ENCODE data around the gene TMEM8B.

DNA sequence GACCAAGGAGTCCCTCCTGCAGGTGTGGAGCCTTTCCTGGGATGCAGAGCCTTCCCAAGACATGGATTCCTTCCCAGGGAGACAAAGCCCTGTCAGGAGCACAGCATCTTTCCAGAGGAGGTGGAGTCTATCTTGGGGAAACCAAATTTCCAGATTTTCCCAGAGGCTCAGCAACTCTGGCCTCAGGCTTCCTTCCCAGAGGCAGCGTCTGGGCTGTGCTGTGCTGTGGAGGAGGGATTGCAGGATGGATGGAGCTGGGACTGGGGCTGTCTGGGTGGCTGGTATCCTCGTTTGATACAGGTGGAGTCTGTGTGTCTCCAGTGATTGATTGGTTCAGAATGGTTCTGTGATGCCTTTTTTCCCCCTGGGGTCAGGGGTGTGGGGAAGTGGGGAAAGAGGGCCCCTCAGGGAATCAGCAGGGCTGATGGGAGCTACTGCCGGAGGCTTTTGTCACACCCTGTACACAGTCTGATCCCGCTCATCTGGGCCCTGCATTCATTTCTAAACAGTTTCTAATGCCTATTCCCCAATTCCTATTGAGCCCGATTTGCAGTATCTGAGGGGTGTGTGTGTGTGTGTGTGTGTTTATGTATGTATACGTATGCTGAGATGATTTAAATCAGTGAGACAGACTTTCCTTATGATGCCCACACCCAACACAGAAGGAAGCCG is 25.2 kb downstream of the TMEM8B start:
- TF ChIP-seq, protein P1, sequence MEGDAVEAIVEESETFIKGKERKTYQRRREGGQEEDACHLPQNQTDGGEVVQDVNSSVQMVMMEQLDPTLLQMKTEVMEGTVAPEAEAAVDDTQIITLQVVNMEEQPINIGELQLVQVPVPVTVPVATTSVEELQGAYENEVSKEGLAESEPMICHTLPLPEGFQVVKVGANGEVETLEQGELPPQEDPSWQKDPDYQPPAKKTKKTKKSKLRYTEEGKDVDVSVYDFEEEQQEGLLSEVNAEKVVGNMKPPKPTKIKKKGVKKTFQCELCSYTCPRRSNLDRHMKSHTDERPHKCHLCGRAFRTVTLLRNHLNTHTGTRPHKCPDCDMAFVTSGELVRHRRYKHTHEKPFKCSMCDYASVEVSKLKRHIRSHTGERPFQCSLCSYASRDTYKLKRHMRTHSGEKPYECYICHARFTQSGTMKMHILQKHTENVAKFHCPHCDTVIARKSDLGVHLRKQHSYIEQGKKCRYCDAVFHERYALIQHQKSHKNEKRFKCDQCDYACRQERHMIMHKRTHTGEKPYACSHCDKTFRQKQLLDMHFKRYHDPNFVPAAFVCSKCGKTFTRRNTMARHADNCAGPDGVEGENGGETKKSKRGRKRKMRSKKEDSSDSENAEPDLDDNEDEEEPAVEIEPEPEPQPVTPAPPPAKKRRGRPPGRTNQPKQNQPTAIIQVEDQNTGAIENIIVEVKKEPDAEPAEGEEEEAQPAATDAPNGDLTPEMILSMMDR (IDR thresholded peaks at IDR 0.05): no peak
- TF ChIP-seq POLR2AphosphoS5 (IDR thresholded peaks at IDR 0.05; ENCODE audit: low read depth, low read length) (no peak), EP300 (IDR thresholded peaks at IDR 0.05; ENCODE audit: borderline replicate concordance in 1 of 2, low read depth in 1 of 2, low read length in 1 of 2) (no peak), NFIC (IDR thresholded peaks at IDR 0.05; ENCODE audit: borderline replicate concordance) (no peak), EZH2phosphoT487 (IDR thresholded peaks at IDR 0.05; ENCODE audit: borderline replicate concordance, low read depth) (no peak)

All from SK-N-SH (cell line).